DND-41 (cell line): ENCODE results near the gene NOTCH2.

Experiments
- ATAC-seq: fragments of 200-7000 bp; cut with Tn5 transposase; 3 replicates; pipeline ENCODE4 v1.9.1; 2021; ENCODE audit warnings: low read depth; ENCODE audit not compliant: insufficient read depth
- DNase-seq: peaks from one replicate; pipeline ENCODE4 v3.0.0-alpha.2; 2020
- H2AFZ ChIP-seq: 2 replicates; pipeline ENCODE4 v1.6.0; 2012; ENCODE audit warnings: low read depth, low read length
- H3K27ac ChIP-seq: 2 replicates; pipeline ENCODE4 v1.5.1; 2012; ENCODE audit warnings: low read length, inconsistent platforms
- H3K27me3 ChIP-seq: fragments of 200-600 bp; sonication (generic); 2 replicates; pipeline ENCODE4 v1.6.0; 2012; ENCODE audit warnings: low read length, mild to moderate bottlenecking, inconsistent platforms; ENCODE audit not compliant: insufficient read depth, poor library complexity
- H3K36me3 ChIP-seq: 2 replicates; pipeline ENCODE4 v1.5.1; 2012; ENCODE audit warnings: low read length, inconsistent platforms; ENCODE audit not compliant: insufficient read depth
- H3K4me1 ChIP-seq: 2 replicates; pipeline ENCODE4 v1.5.1; 2012; ENCODE audit warnings: mild to moderate bottlenecking, low read length; ENCODE audit not compliant: insufficient read depth
- H3K4me2 ChIP-seq: 2 replicates; pipeline ENCODE4 v1.6.0; 2012; ENCODE audit warnings: mild to moderate bottlenecking, moderate library complexity, low read length, inconsistent platforms; ENCODE audit not compliant: insufficient read depth
- H3K4me3 ChIP-seq, 2 experiments: fragments of 200-600 bp in 1 of 2; shearing (Covaris generic) in 1 of 2; 2 replicates each; pipeline ENCODE4 v1.5.1; 2012 to 2016; ENCODE audit warnings: inconsistent platforms in 2 of 2, low read length in 2 of 2, mild to moderate bottlenecking in 2 of 2, low read depth in 1 of 2, moderate library complexity in 1 of 2
- H3K79me2 ChIP-seq: 2 replicates; pipeline ENCODE4 v1.6.0; 2012; ENCODE audit warnings: low read length, inconsistent platforms; ENCODE audit not compliant: insufficient read depth
- H3K9ac ChIP-seq: 2 replicates; pipeline ENCODE4 v1.6.0; 2012; ENCODE audit warnings: low read depth, mild to moderate bottlenecking, inconsistent platforms, low read length, moderate library complexity
- H3K9me3 ChIP-seq: 2 replicates; pipeline ENCODE4 v1.5.1; 2012; ENCODE audit warnings: low read length, moderate library complexity, mild to moderate bottlenecking, inconsistent platforms; ENCODE audit not compliant: insufficient read depth, severe bottlenecking
- H4K20me1 ChIP-seq: 2 replicates; pipeline ENCODE4 v1.6.0; 2012; ENCODE audit warnings: low read length; ENCODE audit not compliant: insufficient read depth
- CTCF ChIP-seq: IDR thresholded peaks from 2 replicates; pipeline ENCODE4 v1.5.1; 2012; ENCODE audit warnings: borderline replicate concordance, low read length, moderate library complexity, mild to moderate bottlenecking; ENCODE audit not compliant: poor library complexity, severe bottlenecking; ENCODE audit errors: extremely low read depth
- EZH2 ChIP-seq: IDR thresholded peaks from 3 replicates; pipeline ENCODE4 v1.6.1; 2012; ENCODE audit warnings: borderline replicate concordance, low read depth, mild to moderate bottlenecking, moderate library complexity, low read length, inconsistent platforms; ENCODE audit not compliant: severe bottlenecking

The NOTCH2 gene

GRCh38 chr1:119926553-119926952, 142.9 kb downstream of the NOTCH2 start:
- Histone ChIP-seq H3K4me2 (no peak overlapping the region), H3K36me3 (peaks cover 79% of the 10 kb centered on the region), H3K9ac (no peak overlapping the region), H3K4me1 (no peaks in the 10 kb centered on the region), H3K27ac (no peak overlapping the region), H4K20me1 (no peaks in the 10 kb centered on the region), H3K27me3 (no peaks in the 10 kb centered on the region), H2AFZ (no peak overlapping the region), H3K79me2 (no peaks in the 10 kb centered on the region), H3K9me3 (no peaks in the 10 kb centered on the region), H3K4me3 (no peak overlapping the region)
- TF ChIP-seq CTCF, result no peak
- TF ChIP-seq EZH2, result no peak
- DNase-seq (no peak), ATAC-seq (no peak)

DNA sequence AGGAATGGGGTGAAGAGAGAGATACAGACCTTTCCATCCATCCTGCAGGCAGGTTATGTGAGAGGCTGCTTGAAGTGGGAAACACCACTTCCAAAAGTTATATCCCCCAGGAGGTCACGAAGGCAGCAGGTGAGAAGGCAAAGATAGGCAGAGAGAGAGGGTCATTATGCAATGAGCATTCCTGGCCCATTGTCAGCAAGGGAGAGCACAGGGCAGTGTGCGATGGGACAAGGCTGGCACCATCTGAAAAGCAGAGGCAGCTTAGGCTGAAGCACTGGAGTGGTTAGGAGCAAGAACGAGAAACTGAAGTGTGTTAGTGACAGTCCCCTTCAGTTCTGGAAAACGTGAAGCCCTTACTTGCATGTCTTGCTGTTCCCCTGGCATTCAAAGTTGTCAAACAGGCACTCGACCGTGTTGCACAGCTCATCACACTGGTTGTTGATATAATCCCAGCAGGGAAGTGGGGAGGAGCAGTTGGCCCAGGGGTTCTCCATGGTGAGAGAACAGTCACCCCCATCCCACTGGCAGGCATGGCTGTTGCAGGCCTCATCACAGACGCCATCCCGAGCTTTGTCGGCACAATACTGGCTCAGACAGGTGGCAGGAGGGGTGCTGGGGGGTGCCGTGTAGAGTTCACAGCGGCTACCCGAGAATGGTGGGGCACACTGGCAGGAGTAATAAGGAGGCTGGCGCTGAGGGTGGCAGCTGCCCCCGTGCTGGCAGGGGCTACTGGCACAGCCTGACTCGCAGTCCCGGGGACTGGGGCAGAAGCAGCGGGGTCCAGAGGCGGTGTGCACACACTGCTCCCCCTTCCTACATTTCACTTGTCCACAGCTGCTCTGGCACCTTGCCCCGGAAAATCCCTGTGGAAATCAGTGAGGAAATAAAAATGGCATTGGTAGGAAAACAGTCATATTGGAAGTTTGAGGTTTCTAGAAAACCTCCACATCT, 144.2 kb downstream of the NOTCH2 start:
- Histone ChIP-seq H3K4me3 (no peak overlapping the region), H3K27ac (no peak overlapping the region), H3K9me3 (no peaks in the 10 kb centered on the region), H3K9ac (no peak overlapping the region), H3K27me3 (no peaks in the 10 kb centered on the region), H4K20me1 (no peaks in the 10 kb centered on the region), H2AFZ (no peak overlapping the region), H3K79me2 (no peaks in the 10 kb centered on the region), H3K4me1 (no peaks in the 10 kb centered on the region), H3K36me3 (peaks cover 93% of the 10 kb centered on the region), H3K4me2 (no peak overlapping the region)
- no peak for ATAC-seq
- no peak for DNase-seq
- TF ChIP-seq EZH2 (no peak), CTCF (no peak)

DNA sequence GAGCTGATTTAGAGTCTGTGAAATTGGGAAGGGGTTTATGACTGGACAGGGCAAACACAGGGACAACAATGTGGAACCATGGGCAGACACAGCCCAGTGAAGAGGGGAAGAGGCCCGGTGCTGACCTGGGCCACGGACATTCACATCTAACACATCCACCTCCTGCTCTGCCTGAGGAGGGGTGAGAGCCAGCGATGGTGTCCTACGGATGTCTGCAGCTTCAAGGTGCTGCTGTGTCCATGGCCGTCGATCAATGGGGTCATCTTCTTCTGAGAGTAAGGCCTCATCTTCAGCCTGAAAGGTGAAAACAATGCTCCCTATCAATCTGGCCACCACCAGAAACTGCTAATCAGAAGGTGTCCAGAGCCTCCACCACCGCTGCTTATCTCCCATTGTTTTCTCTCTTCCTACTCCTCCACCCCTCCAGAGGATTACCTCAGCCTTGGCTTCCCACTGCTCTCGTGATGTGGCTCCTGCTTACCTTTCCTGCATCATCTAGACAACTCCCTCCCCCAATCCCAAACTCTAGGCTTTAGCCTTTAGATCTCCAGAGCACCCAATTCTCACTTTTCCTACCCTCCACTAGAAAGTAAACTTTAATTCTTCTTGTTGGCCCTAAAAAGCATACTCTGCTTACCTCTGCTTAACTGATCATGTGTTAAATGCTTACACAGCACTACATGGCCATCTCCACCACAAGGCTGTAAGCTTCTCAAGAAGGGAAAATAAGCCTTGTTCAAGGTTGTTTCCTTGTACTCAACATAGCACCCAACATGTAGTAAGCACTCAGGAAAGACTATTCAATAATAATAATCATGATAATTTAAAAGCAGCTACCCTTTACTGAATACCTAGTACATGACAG, 149.1 kb downstream of the NOTCH2 start:
- ATAC-seq (no peak), DNase-seq (no peak)
- TF ChIP-seq CTCF (no peak), EZH2 (no peak)
- Histone ChIP-seq H3K27ac (no peak overlapping the region), H3K79me2 (no peaks in the 10 kb centered on the region), H3K36me3 (peaks cover 94% of the 10 kb centered on the region), H4K20me1 (no peaks in the 10 kb centered on the region), H3K4me2 (no peak overlapping the region), H3K4me1 (no peaks in the 10 kb centered on the region), H3K4me3 (no peak overlapping the region), H3K9ac (no peak overlapping the region), H3K27me3 (no peaks in the 10 kb centered on the region), H3K9me3 (no peaks in the 10 kb centered on the region), H2AFZ (no peak overlapping the region)
